HG03378 (cell line): Measurements from ENCODE around the gene DNASE1L2.

Source experiments
- ATAC-seq: cut with Tn5 transposase; IDR thresholded peaks from one replicate; pipeline ENCODE4 v1.9.1; 2021; ENCODE audit warnings: mild to moderate bottlenecking, moderate library complexity; ENCODE audit not compliant: unreplicated experiment

Gene DNASE1L2, protein sequence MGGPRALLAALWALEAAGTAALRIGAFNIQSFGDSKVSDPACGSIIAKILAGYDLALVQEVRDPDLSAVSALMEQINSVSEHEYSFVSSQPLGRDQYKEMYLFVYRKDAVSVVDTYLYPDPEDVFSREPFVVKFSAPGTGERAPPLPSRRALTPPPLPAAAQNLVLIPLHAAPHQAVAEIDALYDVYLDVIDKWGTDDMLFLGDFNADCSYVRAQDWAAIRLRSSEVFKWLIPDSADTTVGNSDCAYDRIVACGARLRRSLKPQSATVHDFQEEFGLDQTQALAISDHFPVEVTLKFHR

GRCh38 chr16:2236337-2237101 lies at the start of gene DNASE1L2:
Gene DNASE1L2 (plus strand): TSS chr16:2236444. CDS start chr16:2236817, 373 bp downstream.
- ATAC-seq, result no peak

- no peak for ATAC-seq
Measured at GRCh38 chr16:2186505-2186904, 49.7 kb upstream of the DNASE1L2 start.

- no peak for ATAC-seq
Measured at GRCh38 chr16:2187212-2187611, 49.0 kb upstream of the DNASE1L2 start.

GRCh38 chr16:2188395-2188794 lies 47.8 kb upstream of the DNASE1L2 start:
- ATAC-seq, result no peak

- no peak for ATAC-seq
Measured at GRCh38 chr16:2189252-2189893, 46.9 kb upstream of the DNASE1L2 start.

- ATAC-seq, result no peak
Measured at GRCh38 chr16:2190002-2190658, 46.1 kb upstream of the DNASE1L2 start.

GRCh38 chr16:2190659-2191445 lies 45.4 kb upstream of the DNASE1L2 start:
- ATAC-seq, result no peak

- ATAC-seq, result no peak
Measured at GRCh38 chr16:2191446-2191706, 44.9 kb upstream of the DNASE1L2 start.

GRCh38 chr16:2194166-2194834 lies 41.9 kb upstream of the DNASE1L2 start:
- ATAC-seq, result no peak

DNA sequence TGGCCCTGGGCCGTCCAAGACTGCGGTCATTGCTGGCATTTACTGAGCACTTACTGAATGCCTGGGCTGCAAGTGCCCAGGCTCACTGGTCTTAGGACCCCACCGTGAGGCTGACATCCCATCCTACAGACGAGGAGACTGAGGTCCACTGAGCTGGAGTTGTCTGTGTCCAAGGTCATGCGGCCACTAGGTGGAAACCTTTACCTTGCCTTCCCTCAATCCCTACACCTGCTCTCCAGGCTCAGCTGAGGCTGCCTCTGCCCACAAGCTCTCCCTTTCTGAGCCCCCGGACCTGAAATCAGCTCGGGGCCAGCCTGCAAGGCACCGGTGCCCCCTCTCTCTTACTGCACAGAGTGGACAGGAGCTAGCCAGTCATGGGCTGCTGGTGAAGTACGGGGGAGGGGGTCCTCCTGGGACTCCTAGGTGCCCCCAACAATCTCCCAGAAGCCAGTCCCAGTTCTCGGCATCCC lies 41.4 kb upstream of the DNASE1L2 start:
- ATAC-seq, result no peak

DNA sequence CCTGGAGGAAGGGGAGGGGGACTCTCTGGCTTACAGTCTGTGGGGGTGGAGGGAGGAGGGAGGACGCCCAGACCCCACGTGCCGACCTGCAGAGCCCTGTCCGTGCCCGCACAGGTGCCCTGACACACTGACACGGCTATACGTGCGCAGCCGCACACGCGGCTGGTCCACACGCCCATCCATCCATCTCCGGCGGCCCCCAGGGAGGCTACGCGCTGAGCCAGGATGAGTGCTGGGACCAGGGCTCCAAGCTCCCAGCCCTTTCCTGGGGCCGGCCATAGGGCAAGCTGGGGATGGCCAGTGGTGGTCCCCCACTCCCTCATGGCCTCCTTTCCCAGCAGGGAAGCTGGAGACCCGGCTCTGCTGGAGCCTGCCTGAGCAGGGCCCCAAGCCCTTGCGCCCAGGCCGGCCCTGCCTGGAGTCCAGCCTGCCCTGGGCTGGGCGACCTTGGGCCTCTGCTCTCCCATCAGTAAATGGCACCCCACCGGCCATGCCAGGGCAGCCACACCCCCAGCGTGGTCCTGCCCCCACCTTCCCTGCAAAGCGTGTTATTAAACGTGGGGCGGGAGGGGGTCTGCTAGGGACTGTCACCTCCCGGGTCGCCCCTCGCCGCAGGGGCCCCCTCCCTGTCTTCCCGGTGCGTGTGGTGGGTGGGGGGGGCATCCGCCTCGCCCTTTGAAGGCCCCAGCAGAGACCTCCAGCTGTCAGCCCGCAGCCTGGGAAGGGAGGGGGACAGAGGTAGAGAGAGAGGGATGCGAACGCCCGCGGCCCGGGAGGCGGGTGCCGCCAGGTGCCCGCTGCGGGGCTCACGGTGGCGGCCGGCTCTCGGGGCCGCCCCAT lies 40.7 kb upstream of the DNASE1L2 start:
- no peak for ATAC-seq

GRCh38 chr16:2196162-2196980 lies 39.9 kb upstream of the DNASE1L2 start, which contains the start of gene CASKIN1:
Gene CASKIN1 (minus strand): TSS chr16:2196605. CDS start chr16:2196432, 173 bp downstream.
- ATAC-seq, result no peak

DNA sequence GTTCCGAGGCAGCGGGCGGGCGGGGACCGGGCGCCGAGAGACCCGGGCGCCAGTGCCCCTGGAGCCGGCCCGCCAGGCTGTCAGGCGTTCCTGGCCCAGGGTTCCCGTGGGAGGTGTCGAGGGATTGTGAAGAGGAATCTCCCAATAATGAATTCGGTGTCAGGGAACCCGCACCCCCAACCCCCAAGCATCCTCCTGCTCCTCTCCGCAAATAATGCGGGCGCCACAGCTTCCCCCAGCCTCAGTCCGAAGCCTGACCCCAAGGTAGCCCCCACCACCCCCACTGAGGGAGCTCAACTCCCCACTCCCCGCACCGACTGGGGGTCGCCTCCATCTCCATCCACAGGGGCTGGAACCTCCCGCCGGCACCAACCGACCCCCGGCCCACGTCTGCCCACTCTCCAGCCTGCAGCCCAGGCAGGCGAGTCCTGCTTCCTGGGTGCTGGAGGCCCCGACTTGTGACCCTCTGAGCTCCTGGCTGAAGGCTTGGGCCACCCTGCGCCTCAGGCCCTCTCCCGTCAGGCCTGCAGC lies 39.2 kb upstream of the DNASE1L2 start:
- ATAC-seq, result no peak

- ATAC-seq, result no peak
Measured at GRCh38 chr16:2197765-2198164, 38.5 kb upstream of the DNASE1L2 start.

- ATAC-seq, result no peak
Measured at GRCh38 chr16:2198283-2198682, 38.0 kb upstream of the DNASE1L2 start.

GRCh38 chr16:2199095-2199494 lies 37.1 kb upstream of the DNASE1L2 start:
- ATAC-seq, result no peak

- no peak for ATAC-seq
Measured at GRCh38 chr16:2199621-2200139, 36.6 kb upstream of the DNASE1L2 start.

- ATAC-seq, result no peak
Measured at GRCh38 chr16:2200313-2200712, 35.9 kb upstream of the DNASE1L2 start.
